Loucy (cell line): ENCODE measurements around the gene RBM6.

Experiments
- H2AFZ ChIP-seq: fragments of 200-600 bp; sonication (generic); 2 replicates; pipeline ENCODE4 v1.6.0; 2016; ENCODE audit warnings: antibody characterized with exemption, mild to moderate bottlenecking, low read length, moderate library complexity
- H3F3A ChIP-seq: fragments of 200-600 bp; 2 replicates; pipeline ENCODE4 v1.6.0; 2016; ENCODE audit warnings: antibody characterized with exemption, low read depth, mild to moderate bottlenecking
- H3K27me3 ChIP-seq: fragments of 200-600 bp; sonication (generic); 2 replicates; pipeline ENCODE4 v1.6.1; 2014; ENCODE audit warnings: low read length, mild to moderate bottlenecking; ENCODE audit not compliant: insufficient read depth, poor library complexity, severe bottlenecking
- H3K36me3 ChIP-seq: fragments of 200-600 bp; sonication (generic); 2 replicates; pipeline ENCODE4 v1.6.1; 2016; ENCODE audit warnings: low read length; ENCODE audit not compliant: insufficient read depth
- H3K4me1 ChIP-seq: fragments of 200-600 bp; sonication (generic); 2 replicates; pipeline ENCODE4 v1.5.1; 2014; ENCODE audit warnings: low read length, mild to moderate bottlenecking; ENCODE audit not compliant: insufficient read depth, poor library complexity, severe bottlenecking
- H3K4me2 ChIP-seq: fragments of 200-600 bp; sonication (generic); 2 replicates; pipeline ENCODE4 v1.6.0; 2014; ENCODE audit warnings: antibody characterized with exemption, low read length, low read depth, mild to moderate bottlenecking; ENCODE audit not compliant: poor library complexity, severe bottlenecking
- H3K4me3 ChIP-seq: fragments of 200-600 bp; sonication (generic); 2 replicates; pipeline ENCODE4 v1.5.1; 2014; ENCODE audit warnings: low read length, mild to moderate bottlenecking, mixed read lengths; ENCODE audit not compliant: poor library complexity, severe bottlenecking
- H3K79me2 ChIP-seq: fragments of 200-600 bp; sonication (generic); 2 replicates; pipeline ENCODE4 v1.6.1; 2014; ENCODE audit warnings: low read length; ENCODE audit not compliant: insufficient read depth
- H3K9ac ChIP-seq: fragments of 200-600 bp; sonication (generic); 2 replicates; pipeline ENCODE4 v1.6.0; 2014; ENCODE audit warnings: mild to moderate bottlenecking, low read depth, low read length, moderate library complexity; ENCODE audit not compliant: poor library complexity, severe bottlenecking
- H3K9me2 ChIP-seq: fragments of 200-600 bp; sonication (generic); replicated peaks from 2 replicates; pipeline ENCODE4 v1.6.1; 2016; ENCODE audit warnings: low read depth, low read length, mixed read lengths
- H3K9me3 ChIP-seq: fragments of 200-600 bp; sonication (generic); 2 replicates; pipeline ENCODE4 v1.6.1; 2014; ENCODE audit warnings: mild to moderate bottlenecking, antibody characterized with exemption, low read length, low read depth; ENCODE audit not compliant: insufficient read depth
- H4K20me1 ChIP-seq: fragments of 200-600 bp; sonication (generic); 2 replicates; pipeline ENCODE4 v1.6.0; 2014; ENCODE audit warnings: antibody characterized with exemption, low read length, mild to moderate bottlenecking; ENCODE audit not compliant: insufficient read depth, poor library complexity, severe bottlenecking
- CTCF ChIP-seq: fragments of 200-600 bp; sonication (generic); conservative IDR thresholded peaks from 2 replicates; pipeline ENCODE4 v1.5.1; 2014; ENCODE audit warnings: mild to moderate bottlenecking, antibody characterized with exemption, low read length
- EZH2phosphoT487 ChIP-seq: fragments of 200-600 bp; IDR thresholded peaks from 2 replicates; pipeline ENCODE4 v1.6.1; 2018; ENCODE audit warnings: antibody characterized with exemption, mild to moderate bottlenecking, moderate library complexity, borderline replicate concordance

The RBM6 gene

GRCh38 chr3:49952924-49953323 is 13.0 kb downstream of the RBM6 start:
- H3K79me2 ChIP-seq: peaks cover 94% of the 10 kb centered on the region
- H3K4me3 ChIP-seq: no peak overlapping the region
- no peaks in the 10 kb centered on the region for H3K9me2 ChIP-seq
- H3K4me2 ChIP-seq: no peak overlapping the region
- no peaks in the 10 kb centered on the region for H3K9me3 ChIP-seq
- H3K9ac ChIP-seq: no peak overlapping the region
- TF ChIP-seq CTCF (no peak), EZH2phosphoT487 (no peak)
- no peaks in the 10 kb centered on the region for H3K4me1 ChIP-seq
- no peak overlapping the region for H2AFZ ChIP-seq
- H4K20me1 ChIP-seq: peaks cover 45% of the 10 kb centered on the region
- H3K36me3 ChIP-seq: no peaks in the 10 kb centered on the region
- no peaks in the 10 kb centered on the region for H3K27me3 ChIP-seq
- no peaks in the 10 kb centered on the region; the same call in 1 of the 2 replicates for H3F3A ChIP-seq

- no peak overlapping the region for H3K4me2 ChIP-seq
- H2AFZ ChIP-seq: no peak overlapping the region
- no peaks in the 10 kb centered on the region for H3K9me2 ChIP-seq
- H3K27me3 ChIP-seq: no peaks in the 10 kb centered on the region
- no peaks in the 10 kb centered on the region; the same call in 1 of the 2 replicates for H3F3A ChIP-seq
- no peak overlapping the region for H3K9ac ChIP-seq
- peaks cover 42% of the 10 kb centered on the region for H4K20me1 ChIP-seq
- no peak for TF ChIP-seq CTCF
- no peaks in the 10 kb centered on the region for H3K9me3 ChIP-seq
- H3K4me1 ChIP-seq: no peaks in the 10 kb centered on the region
- H3K4me3 ChIP-seq: no peak overlapping the region
- H3K36me3 ChIP-seq: no peaks in the 10 kb centered on the region
- peaks cover 92% of the 10 kb centered on the region for H3K79me2 ChIP-seq
Observed at GRCh38 chr3:49955636-49956035, 15.7 kb downstream of the RBM6 start.

GRCh38 chr3:49966233-49966942 is 26.4 kb downstream of the RBM6 start:
- no peak overlapping the region for H3K4me2 ChIP-seq
- H4K20me1 ChIP-seq: peaks cover 15% of the 10 kb centered on the region
- no peaks in the 10 kb centered on the region for H3F3A ChIP-seq
- H3K4me3 ChIP-seq: no peak overlapping the region
- no peaks in the 10 kb centered on the region for H3K9me2 ChIP-seq
- no peak overlapping the region for H3K9ac ChIP-seq
- no peaks in the 10 kb centered on the region for H3K4me1 ChIP-seq
- no peak overlapping the region for H2AFZ ChIP-seq
- peaks cover 71% of the 10 kb centered on the region for H3K79me2 ChIP-seq
- H3K9me3 ChIP-seq: no peaks in the 10 kb centered on the region
- no peak for TF ChIP-seq CTCF
- H3K27me3 ChIP-seq: no peaks in the 10 kb centered on the region
- H3K36me3 ChIP-seq: peaks cover 58% of the 10 kb centered on the region
